CD14-positive monocyte (primary cell): ENCODE measurements around the gene CD276. TPM values are rescaled to one million over a fixed set of nuclear protein-coding genes. Genes with fewer than 3 reads are reported as not detected.
A peak's percentile ranks its signal among the peaks of the same experiment; 100 is the strongest.

ENCODE experiments used
- DNase-seq, 3 donors: peaks; one replicate each; pipeline ENCODE4 v3.0.0-alpha.2; 2011 to 2022
- H2AFZ ChIP-seq: 2 replicates; pipeline ENCODE4 v1.6.0; 2012; ENCODE audit warnings: mild to moderate bottlenecking, low read depth, low read length, inconsistent platforms; ENCODE audit not compliant: insufficient read depth, poor library complexity, severe bottlenecking
- H3K27ac ChIP-seq, 2 donors: 1 replicate in 1 of 2; 2 replicates in 1 of 2; pipeline ENCODE4 v1.5.1; 2012 to 2013; ENCODE audit warnings: low read length in 2 of 2, control low read depth in 1 of 2, inconsistent platforms in 1 of 2, low read depth in 1 of 2, mild to moderate bottlenecking in 1 of 2
- H3K27me3 ChIP-seq, 2 donors: one replicate each; pipeline versions ENCODE4 v1.6.0 to v1.6.1; 2011 to 2013; ENCODE audit warnings: low read length in 2 of 2; ENCODE audit not compliant: control insufficient read depth in 2 of 2, insufficient read depth in 2 of 2
- H3K36me3 ChIP-seq, 2 donors: replicated peaks in 1 of 2; 1 replicate in 1 of 2; 2 replicates in 1 of 2; pipeline versions ENCODE4 v1.5.1 to v1.6.1; 2012 to 2013; ENCODE audit warnings: low read length in 2 of 2, control low read depth in 1 of 2, inconsistent platforms in 1 of 2, mild to moderate bottlenecking in 1 of 2; ENCODE audit not compliant: insufficient read depth in 2 of 2, control insufficient read depth in 1 of 2
- H3K4me1 ChIP-seq, 2 donors: 1 replicate in 1 of 2; 2 replicates in 1 of 2; pipeline versions ENCODE4 v1.5.1 to v1.6.1; 2012 to 2013; ENCODE audit warnings: low read length in 2 of 2, control low read depth in 1 of 2, inconsistent platforms in 1 of 2, mild to moderate bottlenecking in 1 of 2, moderate library complexity in 1 of 2; ENCODE audit not compliant: insufficient read depth in 2 of 2, control insufficient read depth in 1 of 2
- H3K4me2 ChIP-seq: replicated peaks from 2 replicates; pipeline ENCODE3; 2012; ENCODE audit warnings: low read length, moderate library complexity, mild to moderate bottlenecking; ENCODE audit not compliant: poor library complexity, severe bottlenecking; ENCODE audit errors: extremely low read depth
- H3K4me3 ChIP-seq, 3 experiments: fragments of 200-600 bp in 1 of 3; sonication (generic) in 1 of 3; replicated peaks in 1 of 3; 1 replicate in 2 of 3; 2 replicates in 1 of 3; pipeline ENCODE4 v1.5.1; 2011 to 2013; ENCODE audit warnings: low read length in 3 of 3, mild to moderate bottlenecking in 3 of 3, control low read depth in 2 of 3, low read depth in 2 of 3, inconsistent platforms in 1 of 3, moderate library complexity in 1 of 3
- H3K79me2 ChIP-seq: 2 replicates; pipeline ENCODE4 v1.6.0; 2012; ENCODE audit warnings: mild to moderate bottlenecking, control low read depth, inconsistent platforms, low read length, moderate library complexity; ENCODE audit not compliant: insufficient read depth
- H3K9ac ChIP-seq: 2 replicates; pipeline ENCODE4 v1.6.0; 2017; ENCODE audit warnings: low read length, mild to moderate bottlenecking; ENCODE audit not compliant: insufficient read depth, poor library complexity, severe bottlenecking
- H3K9me3 ChIP-seq, 2 donors: replicated peaks in 1 of 2; 1 replicate in 1 of 2; 2 replicates in 1 of 2; pipeline versions ENCODE4 v1.5.1 to v1.6.1; 2012 to 2013; ENCODE audit warnings: low read length in 2 of 2, control low read depth in 1 of 2; ENCODE audit not compliant: control insufficient read depth in 1 of 2, insufficient read depth in 1 of 2
- H4K20me1 ChIP-seq: 2 replicates; pipeline ENCODE4 v1.6.0; 2012; ENCODE audit warnings: mild to moderate bottlenecking, low read length, control low read depth, moderate library complexity; ENCODE audit not compliant: insufficient read depth
- H3K27ac Mint-ChIP-seq, 7 donors: one replicate each; pipeline ENCODE4 v1.8.0; 2020; ENCODE audit warnings: mild to moderate bottlenecking in 7 of 7, mixed read lengths in 7 of 7, moderate library complexity in 6 of 7, inconsistent platforms in 2 of 7
- H3K27me3 Mint-ChIP-seq, 3 donors: one replicate each; pipeline ENCODE4 v1.8.0; 2021 to 2022; ENCODE audit warnings: low read depth in 3 of 3, mild to moderate bottlenecking in 3 of 3, mixed read lengths in 3 of 3, moderate library complexity in 3 of 3, inconsistent platforms in 1 of 3
- H3K36me3 Mint-ChIP-seq, 2 donors: one replicate each; pipeline ENCODE4 v1.8.0; 2020; ENCODE audit warnings: mixed read lengths in 2 of 2, inconsistent platforms in 1 of 2, mild to moderate bottlenecking in 1 of 2
- H3K4me1 Mint-ChIP-seq: one replicate; pipeline ENCODE4 v1.8.0; 2020; ENCODE audit warnings: mild to moderate bottlenecking, mixed read lengths
- H3K4me3 Mint-ChIP-seq, 2 donors: one replicate each; pipeline ENCODE4 v1.8.0; 2020; ENCODE audit warnings: mild to moderate bottlenecking in 2 of 2, mixed read lengths in 2 of 2, moderate library complexity in 1 of 2
- H3K9me3 Mint-ChIP-seq, 7 donors: one replicate each; pipeline ENCODE4 v1.8.0; 2020 to 2022; ENCODE audit warnings: mixed read lengths in 7 of 7, mild to moderate bottlenecking in 6 of 7, moderate library complexity in 6 of 7, inconsistent platforms in 2 of 7
- WGBS: methylation state at CpG from one replicate; pipeline ENCODE4 v1.1.5; 2013; ENCODE audit warnings: missing lambda C conversion rate; ENCODE audit not compliant: insufficient coverage; 5-methylcytosine and 5-hydroxymethylcytosine counted together
- intact Hi-C, 2 donors: fragments of 100-400 bp; cut with micrococcal nuclease; formaldehyde crosslinking; loops; one replicate each; pipeline versions ENCODE4 v1.15.0 to v1.15.1; 2023
- polyA plus RNA-seq, 3 donors: library from polyadenylated mRNA; depleted of rRNA in 1 of 3; unstranded in 2 of 3; stranded (reverse) in 1 of 3; fragments of 300-500 nt in 2 of 3; fragments of >200 nt in 1 of 3; fragmentation: Illumina TruSeq in 2 of 3; gene quantifications; 1 replicate in 2 of 3; 2 replicates in 1 of 3; pipeline ENCODE4 v1.2.3, GENCODE V29; 2012 to 2021
- TF ChIP-seq, protein P1 (sequence below): fragments of 200-600 bp; IDR thresholded peaks from one replicate; pipeline ENCODE4 v1.8.0; 2022; ENCODE audit warnings: antibody characterized with exemption, mild to moderate bottlenecking

CD276 gene
- polyA plus RNA-seq, 3 donors, result 0.52 to 0.72 (median 0.64) TPM

DNA sequence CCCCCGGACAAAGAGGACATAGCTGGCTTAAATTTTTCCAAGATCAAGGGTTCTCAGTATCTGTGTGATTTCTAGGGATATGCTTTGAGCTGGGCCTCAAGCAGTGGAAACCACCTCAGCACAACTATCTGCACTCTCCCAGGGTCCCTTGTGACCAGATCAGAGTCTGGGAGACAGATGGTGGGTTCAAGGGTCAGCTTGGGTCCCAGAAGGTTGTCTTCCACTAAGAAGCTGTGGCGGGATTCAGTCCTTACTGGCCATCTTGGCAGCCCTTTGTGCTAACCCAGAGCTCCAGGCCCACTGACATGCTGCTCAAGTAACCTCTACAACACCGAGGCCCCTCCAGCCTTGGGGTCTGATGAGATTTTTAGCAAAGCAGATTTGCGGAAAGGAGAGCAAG, 66.3 kb downstream of the CD276 start:
- intact Hi-C loops, result no loop called here
- Mint-ChIP-seq H3K36me3 (peaks cover 0 to 2% of the 10 kb centered on the region in 2 donors), H3K4me3 (peak overlapping the region in 1 of 2 donors; percentile 58), H3K4me1 (peaks cover 2% of the 10 kb centered on the region), H3K27ac (no peak overlapping the region), H3K27me3 (peaks cover 56 to 86% (median 68%) of the 10 kb centered on the region in 3 donors), H3K9me3 (peaks cover 0 to 6% (median 2%) of the 10 kb centered on the region in 7 donors)
- Histone ChIP-seq H3K9ac (no peak overlapping the region), H3K4me3 (no peak overlapping the region), H3K27ac (no peak overlapping the region), H3K4me2 (no peak overlapping the region), H4K20me1 (no peaks in the 10 kb centered on the region), H3K9me3 (no peaks in the 10 kb centered on the region), H2AFZ (no peak overlapping the region), H3K27me3 (peaks cover 27 to 54% of the 10 kb centered on the region in 2 donors), H3K79me2 (no peaks in the 10 kb centered on the region), H3K4me1 (no peaks in the 10 kb centered on the region), H3K36me3 (no peaks in the 10 kb centered on the region)
- 91% methylated on average over 3 of the region's 4 CpGs for WGBS
- TF ChIP-seq, protein P1, sequence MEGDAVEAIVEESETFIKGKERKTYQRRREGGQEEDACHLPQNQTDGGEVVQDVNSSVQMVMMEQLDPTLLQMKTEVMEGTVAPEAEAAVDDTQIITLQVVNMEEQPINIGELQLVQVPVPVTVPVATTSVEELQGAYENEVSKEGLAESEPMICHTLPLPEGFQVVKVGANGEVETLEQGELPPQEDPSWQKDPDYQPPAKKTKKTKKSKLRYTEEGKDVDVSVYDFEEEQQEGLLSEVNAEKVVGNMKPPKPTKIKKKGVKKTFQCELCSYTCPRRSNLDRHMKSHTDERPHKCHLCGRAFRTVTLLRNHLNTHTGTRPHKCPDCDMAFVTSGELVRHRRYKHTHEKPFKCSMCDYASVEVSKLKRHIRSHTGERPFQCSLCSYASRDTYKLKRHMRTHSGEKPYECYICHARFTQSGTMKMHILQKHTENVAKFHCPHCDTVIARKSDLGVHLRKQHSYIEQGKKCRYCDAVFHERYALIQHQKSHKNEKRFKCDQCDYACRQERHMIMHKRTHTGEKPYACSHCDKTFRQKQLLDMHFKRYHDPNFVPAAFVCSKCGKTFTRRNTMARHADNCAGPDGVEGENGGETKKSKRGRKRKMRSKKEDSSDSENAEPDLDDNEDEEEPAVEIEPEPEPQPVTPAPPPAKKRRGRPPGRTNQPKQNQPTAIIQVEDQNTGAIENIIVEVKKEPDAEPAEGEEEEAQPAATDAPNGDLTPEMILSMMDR, result no peak
- no peak for DNase-seq

DNA sequence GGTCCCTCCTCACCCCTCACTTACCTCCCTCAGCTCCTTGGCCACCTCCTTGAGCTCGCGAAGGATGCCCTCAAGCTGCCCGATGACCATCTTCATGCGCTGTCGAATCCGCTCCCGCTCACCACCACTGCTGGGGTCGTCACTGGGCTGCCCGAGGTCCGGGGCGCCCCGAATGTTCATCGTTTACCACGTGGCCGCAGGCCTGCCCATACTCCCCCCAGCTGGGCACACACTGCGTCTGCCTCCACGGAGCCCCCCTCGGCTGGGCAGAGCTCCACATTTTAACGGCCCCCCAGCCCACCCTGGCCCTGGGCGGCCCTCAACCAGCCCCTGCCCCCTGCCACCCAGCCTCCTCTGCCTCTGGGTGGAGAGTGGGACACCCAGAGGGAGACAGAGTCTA, 66.8 kb downstream of the CD276 start:
- Histone ChIP-seq H3K4me2 (no peak overlapping the region), H3K36me3 (no peaks in the 10 kb centered on the region), H3K9ac (no peak overlapping the region), H3K4me3 (no peak overlapping the region), H3K27me3 (peaks cover 32 to 57% of the 10 kb centered on the region in 2 donors), H3K27ac (no peak overlapping the region), H2AFZ (no peak overlapping the region), H3K79me2 (no peaks in the 10 kb centered on the region), H4K20me1 (no peaks in the 10 kb centered on the region), H3K9me3 (no peaks in the 10 kb centered on the region), H3K4me1 (no peaks in the 10 kb centered on the region)
- intact Hi-C loops, result no loop called here
- peaks cover 60 to 89% (median 68%) of the 10 kb centered on the region in 3 donors for H3K27me3 Mint-ChIP-seq
- peaks cover 0 to 6% (median 2%) of the 10 kb centered on the region in 7 donors for H3K9me3 Mint-ChIP-seq
- no peak overlapping the region for H3K27ac Mint-ChIP-seq
- DNase-seq, result no peak
- 82% methylated on average over 15 of the region's 20 CpGs for WGBS
- H3K36me3 Mint-ChIP-seq, result peaks cover 0 to 2% of the 10 kb centered on the region in 2 donors
- H3K4me1 Mint-ChIP-seq, result peaks cover 2% of the 10 kb centered on the region
- H3K4me3 Mint-ChIP-seq, result peak overlapping the region in 1 of 2 donors; percentile 58
- TF ChIP-seq, protein P1, result no peak
